Fibroblast of pulmonary artery (primary cell): ENCODE results near the gene MACC1.

Experiments
- DNase-seq: peaks from one replicate; pipeline ENCODE4 v3.0.0-alpha.2; 2010; ENCODE audit warnings: low read depth
- H3K4me3 ChIP-seq: replicated peaks from 2 replicates; pipeline ENCODE4 v1.5.1; 2011; ENCODE audit warnings: low read depth, mild to moderate bottlenecking, control low read depth, low read length, moderate library complexity
- CTCF ChIP-seq: IDR thresholded peaks from 2 replicates; pipeline ENCODE4 v1.5.1; 2011; ENCODE audit warnings: mild to moderate bottlenecking, control low read depth, low read length, inconsistent platforms; ENCODE audit errors: missing control alignments

MACC1 gene

GRCh38 chr7:20185988-20186387 is 31.2 kb downstream of the MACC1 start:
- no peak overlapping the region for H3K4me3 ChIP-seq
- no peak for DNase-seq
- no peak for TF ChIP-seq CTCF

GRCh38 chr7:20183086-20183485 is 34.1 kb downstream of the MACC1 start:
- no peak overlapping the region for H3K4me3 ChIP-seq
- DNase-seq, result no peak
- TF ChIP-seq CTCF, result no peak

- H3K4me3 ChIP-seq, result no peak overlapping the region
- DNase-seq, result no peak
- no peak for TF ChIP-seq CTCF
These were observed 40.5 kb downstream of the MACC1 start for GRCh38 chr7:20176578-20177242.

GRCh38 chr7:20173828-20174227 is 43.4 kb downstream of the MACC1 start:
- no peak for TF ChIP-seq CTCF
- H3K4me3 ChIP-seq, result no peak overlapping the region
- no peak for DNase-seq

GRCh38 chr7:20172736-20173334 is 44.3 kb downstream of the MACC1 start:
- H3K4me3 ChIP-seq, result no peak overlapping the region
- peak; percentile 64 for TF ChIP-seq CTCF
- DNase-seq, result peak; percentile 66

- no peak for TF ChIP-seq CTCF
- no peak overlapping the region for H3K4me3 ChIP-seq
- DNase-seq, result no peak
These were observed 46.6 kb downstream of the MACC1 start for GRCh38 chr7:20170633-20171032.

- no peak overlapping the region for H3K4me3 ChIP-seq
- DNase-seq, result no peak
- TF ChIP-seq CTCF, result no peak
These were observed 52.1 kb downstream of the MACC1 start for GRCh38 chr7:20165146-20165510.
